Stimulated activated CD8-positive, alpha-beta memory T cell treated with anti-CD3 and anti-CD28 coated beads, Interleukin-7, amount 100 ng/mL, for 48 hours (primary cell): ENCODE results near the gene MCU.

Experiments
- DNase-seq, 2 donors: peaks; one replicate each; pipeline ENCODE4 v3.0.0-alpha.2; 2020; ENCODE audit warnings: low read depth in 1 of 2; ENCODE audit errors: extremely low read depth in 1 of 2

Gene MCU

GRCh38 chr10:72800000-72800740 is 108.2 kb downstream of the MCU start:
- DNase-seq = no peak

GRCh38 chr10:72800741-72801092 is 108.8 kb downstream of the MCU start:
- DNase-seq = no peak

- DNase-seq = no peak
These were observed 109.4 kb downstream of the MCU start for GRCh38 chr10:72801263-72801868.

- DNase-seq = no peak
These were observed 110.4 kb downstream of the MCU start for GRCh38 chr10:72802332-72802731.

GRCh38 chr10:72802763-72803505 is 111.0 kb downstream of the MCU start:
- no peak for DNase-seq

- DNase-seq = no peak
These were observed 116.1 kb downstream of the MCU start for GRCh38 chr10:72808001-72808400.

GRCh38 chr10:72809006-72809405 is 117.1 kb downstream of the MCU start:
- DNase-seq = no peak

- DNase-seq = no peak
These were observed 119.0 kb downstream of the MCU start for GRCh38 chr10:72810976-72811375.

- DNase-seq = no peak
These were observed 120.4 kb downstream of the MCU start for GRCh38 chr10:72812415-72812752.

GRCh38 chr10:72812753-72813430 is 120.9 kb downstream of the MCU start:
- DNase-seq = no peak

- DNase-seq = no peak
These were observed 122.3 kb downstream of the MCU start for GRCh38 chr10:72814099-72814790.

GRCh38 chr10:72816565-72816964 is 124.6 kb downstream of the MCU start:
- no peak for DNase-seq

- DNase-seq = no peak
These were observed 126.1 kb downstream of the MCU start for GRCh38 chr10:72818076-72818475.

GRCh38 chr10:72819053-72819452 is 127.1 kb downstream of the MCU start:
- no peak for DNase-seq

GRCh38 chr10:72821606-72822005 is 129.7 kb downstream of the MCU start:
- DNase-seq = no peak

- DNase-seq = no peak
These were observed 130.5 kb downstream of the MCU start for GRCh38 chr10:72822342-72822986.

GRCh38 chr10:72825163-72825562 is 133.2 kb downstream of the MCU start:
- DNase-seq = no peak

GRCh38 chr10:72826346-72826745 is 134.4 kb downstream of the MCU start:
- no peak for DNase-seq

- no peak for DNase-seq
These were observed 136.4 kb downstream of the MCU start for GRCh38 chr10:72828294-72828693.

GRCh38 chr10:72830625-72831024 is 138.7 kb downstream of the MCU start:
- no peak for DNase-seq
